PC-9 (cell line): ENCODE data around the gene FGF14.

Source experiments
- EZH2 ChIP-seq: fragments of 200-600 bp; sonication (generic); IDR thresholded peaks from 2 replicates; pipeline ENCODE4 v1.8.0; 2017; ENCODE audit warnings: antibody characterized with exemption, low read depth
- TF ChIP-seq, protein P1 (sequence below): fragments of 200-600 bp; sonication (generic); conservative IDR thresholded peaks from 2 replicates; pipeline ENCODE4 v1.6.1; 2017; ENCODE audit warnings: mixed run types, antibody characterized with exemption, mild to moderate bottlenecking, moderate library complexity

DNA sequence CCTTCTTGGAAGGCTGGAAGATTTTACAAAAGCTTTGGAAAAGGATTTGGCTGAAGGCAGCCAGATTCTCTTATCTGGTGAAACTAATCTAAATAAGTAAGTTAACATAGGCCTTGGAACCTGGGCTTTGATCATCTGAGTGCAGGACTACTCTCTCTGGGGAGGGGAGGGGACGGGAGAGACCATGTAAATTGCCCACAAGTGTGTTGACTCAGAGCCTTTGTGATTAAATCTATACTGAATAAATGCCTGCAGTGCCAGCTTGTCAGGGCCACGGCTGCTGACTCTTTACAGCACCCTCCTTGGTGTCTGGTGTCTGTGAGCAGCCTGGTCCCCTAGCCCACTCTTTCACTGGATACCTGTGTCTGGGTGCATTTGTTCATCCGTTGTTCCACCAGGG, 698.0 kb downstream of the FGF14 start:
- TF ChIP-seq, protein P1, sequence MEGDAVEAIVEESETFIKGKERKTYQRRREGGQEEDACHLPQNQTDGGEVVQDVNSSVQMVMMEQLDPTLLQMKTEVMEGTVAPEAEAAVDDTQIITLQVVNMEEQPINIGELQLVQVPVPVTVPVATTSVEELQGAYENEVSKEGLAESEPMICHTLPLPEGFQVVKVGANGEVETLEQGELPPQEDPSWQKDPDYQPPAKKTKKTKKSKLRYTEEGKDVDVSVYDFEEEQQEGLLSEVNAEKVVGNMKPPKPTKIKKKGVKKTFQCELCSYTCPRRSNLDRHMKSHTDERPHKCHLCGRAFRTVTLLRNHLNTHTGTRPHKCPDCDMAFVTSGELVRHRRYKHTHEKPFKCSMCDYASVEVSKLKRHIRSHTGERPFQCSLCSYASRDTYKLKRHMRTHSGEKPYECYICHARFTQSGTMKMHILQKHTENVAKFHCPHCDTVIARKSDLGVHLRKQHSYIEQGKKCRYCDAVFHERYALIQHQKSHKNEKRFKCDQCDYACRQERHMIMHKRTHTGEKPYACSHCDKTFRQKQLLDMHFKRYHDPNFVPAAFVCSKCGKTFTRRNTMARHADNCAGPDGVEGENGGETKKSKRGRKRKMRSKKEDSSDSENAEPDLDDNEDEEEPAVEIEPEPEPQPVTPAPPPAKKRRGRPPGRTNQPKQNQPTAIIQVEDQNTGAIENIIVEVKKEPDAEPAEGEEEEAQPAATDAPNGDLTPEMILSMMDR, result no peak
- no peak for TF ChIP-seq EZH2
